HG02938 (cell line): Measurements from ENCODE around the gene OR5D18.
"Not testable (repeated sequence)": the region's sequence is repeated elsewhere in the genome, so short reads cannot be mapped to it uniquely, and the experiment has no call there.

Experiments
- ATAC-seq: cut with Tn5 transposase; IDR thresholded peaks from one replicate; pipeline ENCODE4 v1.9.1; 2021; ENCODE audit warnings: mild to moderate bottlenecking, moderate library complexity; ENCODE audit not compliant: unreplicated experiment

The OR5D18 gene

GRCh38 chr11:55819330-55819729 lies at the start of gene OR5D18:
OR5D18 (plus strand) TSS chr11:55819630; CDS start chr11:55819630, 0 bp downstream.
- no peak for ATAC-seq

GRCh38 chr11:55773138-55773537 lies 46.3 kb upstream of the OR5D18 start, which contains the start of gene OR5D13:
OR5D13 (plus strand) TSS chr11:55773438; CDS start chr11:55773438, 0 bp downstream.
- ATAC-seq: no peak

GRCh38 chr11:55791606-55792005 lies 27.8 kb upstream of the OR5D18 start:
- ATAC-seq: no peak

- ATAC-seq: no peak
Observed at GRCh38 chr11:55793321-55793720, 26.1 kb upstream of the OR5D18 start.

- no peak for ATAC-seq
Observed at GRCh38 chr11:55795256-55795655, 24.2 kb upstream of the OR5D18 start, which contains the start of gene OR5D14. OR5D14 (plus strand) TSS chr11:55795556; CDS start chr11:55795556, 0 bp downstream.

GRCh38 chr11:55806248-55806647 lies 13.2 kb upstream of the OR5D18 start:
- ATAC-seq: no peak

GRCh38 chr11:55811067-55811466 lies 8.4 kb upstream of the OR5D18 start, which contains the start of gene OR5L1:
OR5L1 (plus strand) TSS chr11:55811367; CDS start chr11:55811467, 100 bp downstream.
- ATAC-seq: no peak

- no peak for ATAC-seq
Observed at GRCh38 chr11:55826919-55827318, 7.5 kb downstream of the OR5D18 start, which contains the start of gene OR5L2. OR5L2 (plus strand) TSS chr11:55827219; CDS start chr11:55827219, 0 bp downstream.

GRCh38 chr11:55838452-55838851 lies 19.0 kb downstream of the OR5D18 start, which contains the start of gene OR5D16:
OR5D16 (plus strand) TSS chr11:55838752; CDS start chr11:55838752, 0 bp downstream.
- ATAC-seq: no peak

- no peak for ATAC-seq
Observed at GRCh38 chr11:55847453-55847852, 28.0 kb downstream of the OR5D18 start.

- ATAC-seq: no peak
Observed at GRCh38 chr11:55849037-55849436, 29.6 kb downstream of the OR5D18 start.

GRCh38 chr11:55852141-55852540 lies 32.7 kb downstream of the OR5D18 start:
- ATAC-seq: no peak

GRCh38 chr11:55854704-55855103 lies 35.3 kb downstream of the OR5D18 start:
- no peak for ATAC-seq

- not testable (repeated sequence) for ATAC-seq
Observed at GRCh38 chr11:55867354-55867753, 47.9 kb downstream of the OR5D18 start.
